K562 (cell line): Measurements from ENCODE around the gene IPO13.

Experiments used
- BHLHE40 ChIP-seq: IDR thresholded peaks from 2 replicates; pipeline ENCODE4 v1.6.1; 2011; ENCODE audit warnings: low read length, improper control_type of control experiment
- CHD4 ChIP-seq: fragments of 200-600 bp; sonication (generic); IDR thresholded peaks from 3 replicates; pipeline ENCODE4 v1.6.1; 2012; ENCODE audit warnings: low read depth, mild to moderate bottlenecking, mixed read lengths, low read length, inconsistent platforms; ENCODE audit not compliant: insufficient read depth, insufficient replicate concordance, poor library complexity, severe bottlenecking

DNA sequence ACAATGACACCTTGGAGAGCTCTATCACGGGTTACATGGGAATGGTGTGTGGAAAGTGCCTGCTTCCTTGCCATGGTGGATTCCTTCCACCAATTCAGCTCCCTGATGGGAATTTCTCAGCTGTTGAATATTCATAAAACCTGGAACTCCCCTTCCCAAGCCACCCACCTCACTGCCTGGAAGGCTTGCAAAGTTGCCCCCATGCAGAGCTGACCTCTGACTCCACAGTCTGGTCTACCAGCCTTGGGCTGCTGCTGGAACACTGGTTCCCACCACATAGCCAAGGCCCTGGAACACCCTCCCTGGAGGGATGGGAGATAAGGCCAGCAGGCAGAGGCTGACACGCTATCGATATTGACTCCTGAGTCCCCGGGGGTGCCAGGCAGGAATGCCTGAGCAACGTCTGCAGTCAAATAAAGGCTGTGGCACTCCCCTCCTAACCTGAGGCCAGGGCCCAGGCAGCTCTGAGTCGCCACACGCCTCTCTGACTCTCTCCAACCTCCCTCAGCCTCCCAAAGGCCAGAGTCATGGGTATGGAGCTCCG, 53.4 kb downstream of the IPO13 start:
- TF ChIP-seq CHD4 (no peak), BHLHE40 (no peak)
